GM12875 (cell line): Measurements from ENCODE around the gene DSC2.
"Not testable (repeated sequence)": the region's sequence is repeated elsewhere in the genome, so short reads cannot be mapped to it uniquely, and the experiment has no call there.

ENCODE experiments used
- H3K4me3 ChIP-seq: one replicate; pipeline ENCODE4 v1.5.1; 2011; ENCODE audit warnings: low read depth, low read length, control low read depth
- CTCF ChIP-seq: IDR thresholded peaks from 2 replicates; pipeline ENCODE4 v1.5.1; 2011; ENCODE audit warnings: low read depth, mild to moderate bottlenecking, control low read depth, inconsistent platforms, low read length, moderate library complexity, borderline replicate concordance; ENCODE audit not compliant: insufficient read depth

DSC2 gene

GRCh38 chr18:31040686-31041270 is 61.4 kb downstream of the DSC2 start:
- no peak overlapping the region for H3K4me3 ChIP-seq
- no peak for TF ChIP-seq CTCF

- TF ChIP-seq CTCF: no peak
- H3K4me3 ChIP-seq: no peak overlapping the region
Observed at GRCh38 chr18:31039426-31039825, 62.8 kb downstream of the DSC2 start.

DNA sequence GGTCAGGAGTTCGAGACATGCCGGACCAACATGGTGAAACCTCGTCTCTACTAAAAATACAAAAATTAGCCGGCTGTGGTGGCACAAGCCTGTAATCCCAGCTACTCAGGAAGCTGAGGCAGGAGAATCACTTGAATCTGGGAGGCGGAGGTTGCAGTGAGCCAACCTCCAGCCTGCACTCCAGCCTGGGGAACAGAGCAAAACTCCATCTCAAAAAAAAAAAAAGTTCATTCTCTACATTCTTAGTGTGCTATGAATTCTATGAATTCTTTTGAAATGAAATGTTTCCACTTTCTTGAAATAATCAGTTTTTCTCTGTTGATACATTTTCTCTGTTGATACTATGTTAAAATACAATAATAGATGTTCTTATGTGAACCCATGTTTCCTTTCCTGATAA is 64.5 kb downstream of the DSC2 start:
- not testable (repeated sequence) for H3K4me3 ChIP-seq

DNA sequence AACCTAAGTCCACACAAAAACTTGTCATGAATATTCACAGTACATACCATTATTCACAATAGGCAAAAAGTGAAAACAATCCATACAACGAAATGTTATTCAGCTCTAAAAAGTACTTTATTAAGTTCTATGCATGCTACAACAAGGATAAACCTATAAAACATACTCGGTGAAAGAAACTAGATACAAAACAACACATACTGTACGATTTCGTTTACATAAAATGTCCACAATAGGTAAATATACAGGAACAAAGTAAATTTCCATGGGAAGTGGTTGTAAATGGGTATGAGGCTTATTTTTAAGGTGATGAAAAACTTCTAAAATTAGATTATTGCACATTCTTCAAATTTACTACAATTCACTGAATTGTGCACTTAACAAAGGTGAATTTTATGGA is 67.7 kb downstream of the DSC2 start:
- TF ChIP-seq CTCF: no peak
- no peak overlapping the region for H3K4me3 ChIP-seq

GRCh38 chr18:31030574-31031278 is 71.5 kb downstream of the DSC2 start:
- no peak for TF ChIP-seq CTCF
- H3K4me3 ChIP-seq: no peak overlapping the region

GRCh38 chr18:31015715-31016434 is 86.3 kb downstream of the DSC2 start:
- H3K4me3 ChIP-seq: no peak overlapping the region
- no peak for TF ChIP-seq CTCF

DNA sequence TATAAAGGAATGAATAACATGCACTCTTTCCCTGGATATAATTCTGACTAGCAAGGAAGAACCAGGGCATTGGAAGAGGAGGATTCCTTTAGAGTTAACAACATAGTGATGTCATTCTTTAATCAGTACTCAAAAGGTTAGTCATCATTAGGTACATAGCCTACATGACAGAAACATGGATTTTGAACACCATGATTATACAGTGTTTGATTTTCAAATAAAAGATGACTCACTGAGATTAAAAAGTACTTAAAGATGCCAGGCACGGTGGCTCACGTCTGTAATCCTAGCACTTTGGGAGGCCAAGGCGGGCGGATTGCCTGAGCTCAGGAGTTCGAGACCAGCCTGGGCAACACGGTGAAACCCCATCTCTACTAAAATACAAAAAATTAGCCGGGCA is 90.8 kb downstream of the DSC2 start:
- H3K4me3 ChIP-seq: not testable (repeated sequence)

DNA sequence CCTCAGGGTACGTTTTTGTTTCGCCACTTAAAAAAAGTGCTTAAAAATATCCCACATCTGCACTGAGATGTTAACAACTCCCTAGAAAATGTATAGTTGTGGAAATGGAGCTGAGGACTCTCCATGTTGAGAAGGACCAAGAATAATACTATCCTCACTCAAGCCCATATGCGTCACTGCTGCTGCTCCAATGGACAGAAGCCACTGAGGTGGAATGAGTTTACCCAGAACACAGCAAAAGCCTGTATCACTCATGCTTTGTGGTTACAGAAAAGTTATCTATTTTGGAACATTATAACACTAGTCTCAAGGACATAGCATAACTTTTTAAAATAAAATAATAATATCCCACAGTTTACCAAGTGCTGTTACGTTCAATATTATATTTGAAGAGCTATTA is 91.6 kb downstream of the DSC2 start:
- no peak overlapping the region for H3K4me3 ChIP-seq
- TF ChIP-seq CTCF: no peak
